Middle frontal gyrus (tissue), 1 donor: ENCODE results near the gene ROMO1.
"Not testable (repeated sequence)": the region's sequence is repeated elsewhere in the genome, so short reads cannot be mapped to it uniquely, and the experiment has no call there.

ENCODE experiments used
- DNase-seq: peaks from one replicate; pipeline ENCODE4 v3.0.0-alpha.2; 2015; ENCODE audit warnings: low spot score; ENCODE audit errors: extremely low spot score

The ROMO1 gene

GRCh38 chr20:35710039-35710438 lies 10.8 kb downstream of the ROMO1 start:
- no peak for DNase-seq

GRCh38 chr20:35710884-35711587 lies 11.8 kb downstream of the ROMO1 start:
- DNase-seq = no peak

GRCh38 chr20:35711588-35712209 lies 12.5 kb downstream of the ROMO1 start:
- no peak for DNase-seq

GRCh38 chr20:35713120-35713519 lies 13.9 kb downstream of the ROMO1 start:
- not testable (repeated sequence) for DNase-seq

- no peak for DNase-seq
These were observed 14.9 kb downstream of the ROMO1 start for GRCh38 chr20:35714127-35714526.

GRCh38 chr20:35715652-35716051 lies 16.4 kb downstream of the ROMO1 start:
- DNase-seq = no peak

GRCh38 chr20:35716330-35716729 lies 17.1 kb downstream of the ROMO1 start:
- no peak for DNase-seq

GRCh38 chr20:35718321-35718720 lies 19.1 kb downstream of the ROMO1 start:
- not testable (repeated sequence) for DNase-seq

GRCh38 chr20:35718972-35719635 lies 19.9 kb downstream of the ROMO1 start:
- no peak for DNase-seq

- DNase-seq = no peak
These were observed 20.5 kb downstream of the ROMO1 start for GRCh38 chr20:35719717-35720116.

GRCh38 chr20:35720165-35721123 lies 21.2 kb downstream of the ROMO1 start:
- DNase-seq = no peak

- DNase-seq = no peak
These were observed 22.0 kb downstream of the ROMO1 start for GRCh38 chr20:35721219-35721618.

- no peak for DNase-seq
These were observed 22.4 kb downstream of the ROMO1 start for GRCh38 chr20:35721621-35722020.

- not testable (repeated sequence) for DNase-seq
These were observed 24.1 kb downstream of the ROMO1 start for GRCh38 chr20:35723275-35723639.

GRCh38 chr20:35723652-35724320 lies 24.6 kb downstream of the ROMO1 start:
- DNase-seq = not testable (repeated sequence)

GRCh38 chr20:35724321-35725230 lies 25.4 kb downstream of the ROMO1 start:
- no peak for DNase-seq

- DNase-seq = no peak
These were observed 27.9 kb downstream of the ROMO1 start for GRCh38 chr20:35726842-35727711.

- DNase-seq = no peak
These were observed 30.1 kb downstream of the ROMO1 start for GRCh38 chr20:35729283-35729807.
